GM23338 (cell line): ENCODE data around the gene FGFR3. TPM values are rescaled to one million over a fixed set of nuclear protein-coding genes. Genes with fewer than 3 reads are reported as not detected.

Experiments used
- ATAC-seq: fragments of 200-7000 bp; cut with Tn5 transposase; 3 replicates; pipeline ENCODE4 v1.9.1; 2020
- DNase-seq: peaks from one replicate; pipeline ENCODE4 v3.0.0-alpha.2; 2015; ENCODE audit warnings: low spot score
- H2AFZ ChIP-seq: fragments of 200-600 bp; sonication (generic); 2 replicates; pipeline ENCODE4 v1.8.0; 2016; ENCODE audit warnings: antibody characterized with exemption, mild to moderate bottlenecking, moderate library complexity
- H3F3A ChIP-seq: fragments of 200-600 bp; sonication (generic); replicated peaks from 2 replicates; pipeline ENCODE4 v1.8.0; 2017; ENCODE audit warnings: antibody characterized with exemption, mixed run types, low read depth
- H3K27ac ChIP-seq: fragments of 200-600 bp; sonication (generic); 2 replicates; pipeline ENCODE4 v1.6.1; 2016; ENCODE audit warnings: low read depth
- H3K27me3 ChIP-seq: fragments of 200-600 bp; sonication (generic); 2 replicates; pipeline ENCODE4 v1.8.0; 2016; ENCODE audit warnings: mild to moderate bottlenecking, mixed run types, moderate library complexity; ENCODE audit not compliant: insufficient read depth
- H3K36me3 ChIP-seq: fragments of 200-600 bp; sonication (generic); 2 replicates; pipeline ENCODE4 v1.8.0; 2016; ENCODE audit warnings: mild to moderate bottlenecking; ENCODE audit not compliant: insufficient read depth
- H3K4me1 ChIP-seq: fragments of 200-600 bp; sonication (generic); 2 replicates; pipeline ENCODE4 v1.8.0; 2016; ENCODE audit warnings: mild to moderate bottlenecking, moderate library complexity; ENCODE audit not compliant: insufficient read depth
- H3K4me2 ChIP-seq: fragments of 200-600 bp; sonication (generic); 2 replicates; pipeline ENCODE4 v1.7.1; 2017; ENCODE audit warnings: mixed run types
- H3K4me3 ChIP-seq: fragments of 200-600 bp; sonication (generic); 2 replicates; pipeline ENCODE4 v1.6.1; 2016; ENCODE audit warnings: mixed run types
- H3K79me2 ChIP-seq: fragments of 200-600 bp; sonication (generic); replicated peaks from 2 replicates; pipeline ENCODE4 v1.8.0; 2017; ENCODE audit warnings: mild to moderate bottlenecking; ENCODE audit not compliant: insufficient read depth
- H3K9me2 ChIP-seq: fragments of 200-600 bp; sonication (generic); 2 replicates; pipeline ENCODE4 v1.8.0; 2017; ENCODE audit not compliant: insufficient read depth
- H4K20me1 ChIP-seq: fragments of 200-600 bp; sonication (generic); replicated peaks from 2 replicates; pipeline ENCODE4 v1.8.0; 2017; ENCODE audit warnings: mild to moderate bottlenecking; ENCODE audit not compliant: insufficient read depth
- H3K27ac Mint-ChIP-seq: 2 replicates; pipeline ENCODE4 v1.8.0; 2020; ENCODE audit warnings: inconsistent platforms, mild to moderate bottlenecking, moderate library complexity, mixed read lengths
- H3K27me3 Mint-ChIP-seq: 3 replicates; pipeline ENCODE4 v1.8.0; 2022; ENCODE audit warnings: low read depth, mild to moderate bottlenecking, moderate library complexity, mixed read lengths, inconsistent platforms; ENCODE audit not compliant: insufficient read depth, poor library complexity
- H3K36me3 Mint-ChIP-seq: 3 replicates; pipeline ENCODE4 v1.8.0; 2021; ENCODE audit warnings: low read depth, mild to moderate bottlenecking, inconsistent platforms, moderate library complexity, mixed read lengths
- H3K4me1 Mint-ChIP-seq: 3 replicates; pipeline ENCODE4 v1.8.0; 2020; ENCODE audit warnings: mild to moderate bottlenecking, inconsistent platforms, mixed read lengths
- H3K4me3 Mint-ChIP-seq: 3 replicates; pipeline ENCODE4 v1.8.0; 2021; ENCODE audit warnings: moderate library complexity, mild to moderate bottlenecking, inconsistent platforms, mixed read lengths
- H3K9me3 Mint-ChIP-seq: 3 replicates; pipeline ENCODE4 v1.8.0; 2020; ENCODE audit warnings: moderate library complexity, mild to moderate bottlenecking, inconsistent platforms, mixed read lengths
- CTCF ChIP-seq, 2 experiments: fragments of 200-600 bp in 1 of 2; sonication (generic) in 1 of 2; conservative IDR thresholded peaks; 2 replicates each; pipeline versions ENCODE4 v1.5.1 to v1.6.1; 2016 to 2017; ENCODE audit warnings: antibody characterized with exemption in 2 of 2, low read depth in 2 of 2, mild to moderate bottlenecking in 2 of 2, moderate library complexity in 1 of 2
- EZH2 ChIP-seq: fragments of 200-600 bp; sonication (generic); IDR thresholded peaks from one replicate; pipeline ENCODE4 v1.8.0; 2017; ENCODE audit warnings: antibody characterized with exemption, mild to moderate bottlenecking, low read depth; ENCODE audit not compliant: unreplicated experiment
- JUNB ChIP-seq: IDR thresholded peaks from one replicate; pipeline ENCODE4 v1.6.1; 2016; ENCODE audit warnings: antibody characterized with exemption; ENCODE audit not compliant: unreplicated experiment
- NANOG ChIP-seq: IDR thresholded peaks from 2 replicates; pipeline ENCODE4 v1.6.1; 2016; ENCODE audit warnings: antibody characterized with exemption, borderline replicate concordance
- POLR2AphosphoS5 ChIP-seq: IDR thresholded peaks from 2 replicates; pipeline ENCODE4 v1.6.1; 2016; ENCODE audit warnings: antibody characterized with exemption, low read depth
- ZNF114 ChIP-seq: fragments of 250-450 bp; sonication (Bioruptor Pico); IDR thresholded peaks from 2 replicates; pipeline ENCODE4 v1.5.0; 2020; ENCODE audit warnings: mild to moderate bottlenecking, moderate library complexity
- ZNF331 ChIP-seq: fragments of 250-450 bp; sonication (Bioruptor Pico); IDR thresholded peaks from 2 replicates; pipeline ENCODE4 v1.5.0; 2020; ENCODE audit warnings: low read depth, mild to moderate bottlenecking, moderate library complexity
- polyA plus RNA-seq: library from polyadenylated mRNA; unstranded; fragments of >200 nt; fragmentation: Nextera tagmentation; extraction: Ambion mirVana; gene quantifications from 2 replicates; pipeline ENCODE4 v1.2.1, GENCODE V29; 2016
- total RNA-seq: library from RNA; depleted of rRNA; stranded (reverse); fragments of >200 nt; shearing (Covaris generic); gene quantifications from 2 replicates; pipeline ENCODE4 v1.2.3, GENCODE V29; 2014
- TF ChIP-seq, protein P1 (sequence below): IDR thresholded peaks from 2 replicates; pipeline ENCODE4 v1.6.1; 2016; ENCODE audit warnings: antibody characterized with exemption
- TF ChIP-seq, protein P2 (sequence below): IDR thresholded peaks from one replicate; pipeline ENCODE4 v1.6.1; 2018; ENCODE audit warnings: antibody characterized with exemption; ENCODE audit not compliant: unreplicated experiment

The FGFR3 gene
- total and polyA plus RNA-seq, 2 experiments from 2014 or later = 3.6 to 17.4 TPM

- H3K27ac Mint-ChIP-seq = no peak overlapping the region
- TF ChIP-seq POLR2AphosphoS5 (no peak), ZNF114 (no peak), NANOG (no peak), ZNF331 (CRISPR knock-in tag) (no peak), JUNB (no peak), CTCF (conservative IDR thresholded peaks at IDR 0.05; ENCODE audit: low read depth in 2 of 2) (no peak), EZH2 (no peak)
- TF ChIP-seq, protein P1, sequence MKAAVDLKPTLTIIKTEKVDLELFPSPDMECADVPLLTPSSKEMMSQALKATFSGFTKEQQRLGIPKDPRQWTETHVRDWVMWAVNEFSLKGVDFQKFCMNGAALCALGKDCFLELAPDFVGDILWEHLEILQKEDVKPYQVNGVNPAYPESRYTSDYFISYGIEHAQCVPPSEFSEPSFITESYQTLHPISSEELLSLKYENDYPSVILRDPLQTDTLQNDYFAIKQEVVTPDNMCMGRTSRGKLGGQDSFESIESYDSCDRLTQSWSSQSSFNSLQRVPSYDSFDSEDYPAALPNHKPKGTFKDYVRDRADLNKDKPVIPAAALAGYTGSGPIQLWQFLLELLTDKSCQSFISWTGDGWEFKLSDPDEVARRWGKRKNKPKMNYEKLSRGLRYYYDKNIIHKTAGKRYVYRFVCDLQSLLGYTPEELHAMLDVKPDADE = no peak
- TF ChIP-seq, protein P2, sequence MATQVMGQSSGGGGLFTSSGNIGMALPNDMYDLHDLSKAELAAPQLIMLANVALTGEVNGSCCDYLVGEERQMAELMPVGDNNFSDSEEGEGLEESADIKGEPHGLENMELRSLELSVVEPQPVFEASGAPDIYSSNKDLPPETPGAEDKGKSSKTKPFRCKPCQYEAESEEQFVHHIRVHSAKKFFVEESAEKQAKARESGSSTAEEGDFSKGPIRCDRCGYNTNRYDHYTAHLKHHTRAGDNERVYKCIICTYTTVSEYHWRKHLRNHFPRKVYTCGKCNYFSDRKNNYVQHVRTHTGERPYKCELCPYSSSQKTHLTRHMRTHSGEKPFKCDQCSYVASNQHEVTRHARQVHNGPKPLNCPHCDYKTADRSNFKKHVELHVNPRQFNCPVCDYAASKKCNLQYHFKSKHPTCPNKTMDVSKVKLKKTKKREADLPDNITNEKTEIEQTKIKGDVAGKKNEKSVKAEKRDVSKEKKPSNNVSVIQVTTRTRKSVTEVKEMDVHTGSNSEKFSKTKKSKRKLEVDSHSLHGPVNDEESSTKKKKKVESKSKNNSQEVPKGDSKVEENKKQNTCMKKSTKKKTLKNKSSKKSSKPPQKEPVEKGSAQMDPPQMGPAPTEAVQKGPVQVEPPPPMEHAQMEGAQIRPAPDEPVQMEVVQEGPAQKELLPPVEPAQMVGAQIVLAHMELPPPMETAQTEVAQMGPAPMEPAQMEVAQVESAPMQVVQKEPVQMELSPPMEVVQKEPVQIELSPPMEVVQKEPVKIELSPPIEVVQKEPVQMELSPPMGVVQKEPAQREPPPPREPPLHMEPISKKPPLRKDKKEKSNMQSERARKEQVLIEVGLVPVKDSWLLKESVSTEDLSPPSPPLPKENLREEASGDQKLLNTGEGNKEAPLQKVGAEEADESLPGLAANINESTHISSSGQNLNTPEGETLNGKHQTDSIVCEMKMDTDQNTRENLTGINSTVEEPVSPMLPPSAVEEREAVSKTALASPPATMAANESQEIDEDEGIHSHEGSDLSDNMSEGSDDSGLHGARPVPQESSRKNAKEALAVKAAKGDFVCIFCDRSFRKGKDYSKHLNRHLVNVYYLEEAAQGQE = no peak
- H3K9me2 ChIP-seq = no peaks in the 10 kb centered on the region
Observed at GRCh38 chr4:1751155-1751918, 41.8 kb upstream of the FGFR3 start.

GRCh38 chr4:1751919-1752283 is 41.2 kb upstream of the FGFR3 start:
- no peak overlapping the region for H3K4me3 Mint-ChIP-seq
- no peaks in the 10 kb centered on the region for H3K4me1 Mint-ChIP-seq
- no peak overlapping the region for H3K4me3 ChIP-seq
- H3K27me3 ChIP-seq = no peaks in the 10 kb centered on the region
- H3K27ac ChIP-seq = no peak overlapping the region
- H3K36me3 ChIP-seq = no peaks in the 10 kb centered on the region
- H3K79me2 ChIP-seq = no peaks in the 10 kb centered on the region
- peaks cover 3% of the 10 kb centered on the region for H3K27me3 Mint-ChIP-seq
- H3K27ac Mint-ChIP-seq = no peak overlapping the region
- no peaks in the 10 kb centered on the region for H3K9me3 Mint-ChIP-seq
- no peaks in the 10 kb centered on the region for H4K20me1 ChIP-seq
- H3K4me2 ChIP-seq = no peak overlapping the region
- H3F3A ChIP-seq = no peaks in the 10 kb centered on the region
- no peak overlapping the region for H2AFZ ChIP-seq
- no peaks in the 10 kb centered on the region for H3K36me3 Mint-ChIP-seq
- H3K9me2 ChIP-seq = no peaks in the 10 kb centered on the region
- ATAC-seq = no peak
- H3K4me1 ChIP-seq = no peaks in the 10 kb centered on the region
- DNase-seq = no peak
- TF ChIP-seq, protein P1 = no peak
- TF ChIP-seq POLR2AphosphoS5 = no peak

More at GRCh38 chr4:1751155-1751918, 41.8 kb upstream of the FGFR3 start:
- no peaks in the 10 kb centered on the region for H3F3A ChIP-seq
- DNase-seq (no peak), ATAC-seq (no peak)
- H4K20me1 ChIP-seq = no peaks in the 10 kb centered on the region
- no peak overlapping the region for H3K27ac ChIP-seq
- no peaks in the 10 kb centered on the region for H3K4me1 Mint-ChIP-seq
- no peak overlapping the region for H2AFZ ChIP-seq
- no peak overlapping the region for H3K4me3 ChIP-seq
- no peaks in the 10 kb centered on the region for H3K36me3 ChIP-seq
- no peaks in the 10 kb centered on the region for H3K4me1 ChIP-seq
- H3K36me3 Mint-ChIP-seq = no peaks in the 10 kb centered on the region
- H3K27me3 ChIP-seq = no peaks in the 10 kb centered on the region
- no peaks in the 10 kb centered on the region for H3K9me3 Mint-ChIP-seq
- no peak overlapping the region for H3K4me2 ChIP-seq
- no peak overlapping the region for H3K4me3 Mint-ChIP-seq
- H3K79me2 ChIP-seq = no peaks in the 10 kb centered on the region
- peaks cover 3% of the 10 kb centered on the region for H3K27me3 Mint-ChIP-seq
